ENCODE results near the gene HOXB4.

DNA sequence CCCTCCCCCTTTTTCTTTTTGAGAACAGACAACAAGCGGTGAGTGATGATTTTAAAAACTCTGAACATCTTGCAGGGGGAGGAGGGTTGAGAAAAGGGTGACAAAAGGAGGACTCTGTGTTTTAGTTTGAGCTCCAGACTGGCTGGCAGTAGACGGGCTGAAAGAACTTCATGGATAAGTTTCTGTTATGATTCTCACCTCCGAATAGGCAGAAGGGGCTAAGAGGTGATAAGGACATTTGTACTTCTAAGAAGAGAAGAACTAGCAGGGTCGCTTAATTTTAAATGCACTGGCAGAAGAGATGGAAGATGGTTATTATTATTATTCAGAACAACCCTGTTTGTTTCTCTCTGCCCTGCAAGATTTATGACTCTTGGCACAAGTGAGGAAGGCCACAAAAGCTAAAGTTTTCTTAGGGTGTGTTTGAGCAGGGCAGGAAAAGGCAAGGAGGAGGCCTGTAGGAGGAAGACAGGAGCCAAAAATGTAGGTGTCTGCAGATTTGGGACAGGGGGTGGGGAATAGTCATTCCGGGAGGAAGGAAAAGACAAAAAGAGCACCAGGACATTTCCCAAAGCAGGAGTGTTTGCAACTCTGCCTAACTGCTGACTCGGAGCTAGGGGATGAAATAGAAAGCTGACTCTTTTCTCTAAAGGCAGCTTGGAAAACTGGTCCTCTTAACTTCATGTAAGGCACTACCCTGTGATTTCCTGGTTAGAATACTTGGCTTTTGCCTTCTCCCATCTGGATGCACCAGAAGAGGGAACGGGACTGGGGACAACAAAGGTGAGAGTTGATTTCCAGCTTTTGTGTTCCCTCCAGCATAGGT, 21.4 kb downstream of the HOXB4 start:
- TF ChIP-seq, protein P1, sequence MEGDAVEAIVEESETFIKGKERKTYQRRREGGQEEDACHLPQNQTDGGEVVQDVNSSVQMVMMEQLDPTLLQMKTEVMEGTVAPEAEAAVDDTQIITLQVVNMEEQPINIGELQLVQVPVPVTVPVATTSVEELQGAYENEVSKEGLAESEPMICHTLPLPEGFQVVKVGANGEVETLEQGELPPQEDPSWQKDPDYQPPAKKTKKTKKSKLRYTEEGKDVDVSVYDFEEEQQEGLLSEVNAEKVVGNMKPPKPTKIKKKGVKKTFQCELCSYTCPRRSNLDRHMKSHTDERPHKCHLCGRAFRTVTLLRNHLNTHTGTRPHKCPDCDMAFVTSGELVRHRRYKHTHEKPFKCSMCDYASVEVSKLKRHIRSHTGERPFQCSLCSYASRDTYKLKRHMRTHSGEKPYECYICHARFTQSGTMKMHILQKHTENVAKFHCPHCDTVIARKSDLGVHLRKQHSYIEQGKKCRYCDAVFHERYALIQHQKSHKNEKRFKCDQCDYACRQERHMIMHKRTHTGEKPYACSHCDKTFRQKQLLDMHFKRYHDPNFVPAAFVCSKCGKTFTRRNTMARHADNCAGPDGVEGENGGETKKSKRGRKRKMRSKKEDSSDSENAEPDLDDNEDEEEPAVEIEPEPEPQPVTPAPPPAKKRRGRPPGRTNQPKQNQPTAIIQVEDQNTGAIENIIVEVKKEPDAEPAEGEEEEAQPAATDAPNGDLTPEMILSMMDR (IDR thresholded peaks at IDR 0.05) = no peak
- no peak for TF ChIP-seq EP300 (IDR thresholded peaks at IDR 0.05; ENCODE audit: borderline replicate concordance in 1 of 2, low read depth in 1 of 2, low read length in 1 of 2)

Data from SK-N-SH (cell line).